ENCODE measurements around the gene MGMT. TPM values are rescaled to one million over a fixed set of nuclear protein-coding genes. Genes with fewer than 3 reads are reported as not detected.

Gene MGMT
- polyA plus RNA-seq, 3 donors, result 9.5 to 23.5 (median 17.5) TPM

DNA sequence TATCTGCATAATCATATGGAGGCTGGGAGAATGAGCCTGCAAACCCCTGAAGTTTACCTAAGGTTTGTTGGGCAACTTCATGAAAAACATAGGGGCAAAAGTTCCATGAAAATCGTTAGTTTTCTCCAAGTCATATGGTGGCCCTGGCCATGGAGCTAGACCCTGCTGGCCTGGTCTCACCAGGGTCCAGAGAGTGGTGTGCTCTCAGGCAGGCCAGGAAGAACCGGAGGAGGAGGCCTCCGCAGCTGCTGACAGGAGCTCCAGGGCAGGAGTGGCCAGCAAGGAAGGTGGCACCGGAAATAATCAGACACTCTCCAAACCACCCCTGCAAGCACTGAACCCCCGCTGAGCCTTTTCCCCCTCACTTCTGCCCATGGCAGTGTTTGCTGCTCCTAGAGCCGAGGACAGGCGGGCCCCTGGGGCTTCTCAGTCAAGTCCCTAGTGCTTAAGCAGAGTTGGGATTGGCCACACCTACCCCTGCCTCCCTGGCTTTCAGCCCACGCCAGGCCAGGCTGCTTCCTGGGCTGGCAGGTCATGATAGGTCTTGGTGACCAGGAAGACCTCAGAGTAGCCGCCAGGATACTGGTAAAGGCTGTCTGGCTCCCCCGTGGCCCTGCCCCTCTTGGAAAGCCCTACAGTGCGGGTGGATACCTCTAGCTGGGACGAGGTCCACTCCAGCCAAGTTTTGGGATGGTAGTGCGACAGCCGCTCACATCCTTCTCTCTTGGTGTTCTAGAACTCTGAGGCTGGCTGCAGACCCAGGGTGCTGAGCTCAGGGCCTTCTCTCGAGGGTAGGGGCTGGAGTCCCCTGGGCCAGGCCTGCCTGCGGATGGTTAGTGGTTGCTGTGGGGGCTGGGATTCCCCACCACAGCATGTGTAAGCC, 242.8 kb downstream of the MGMT start:
- H3K27me3 Mint-ChIP-seq (ENCODE audit: low read depth in 3 of 3), result peaks cover 0 to 2% (median 0%) of the 10 kb centered on the region in 3 donors
- no peak overlapping the region for H3K4me3 ChIP-seq (replicated peaks in 1 of 3; ENCODE audit: low read depth in 2 of 3, low read length in 3 of 3)

DNA sequence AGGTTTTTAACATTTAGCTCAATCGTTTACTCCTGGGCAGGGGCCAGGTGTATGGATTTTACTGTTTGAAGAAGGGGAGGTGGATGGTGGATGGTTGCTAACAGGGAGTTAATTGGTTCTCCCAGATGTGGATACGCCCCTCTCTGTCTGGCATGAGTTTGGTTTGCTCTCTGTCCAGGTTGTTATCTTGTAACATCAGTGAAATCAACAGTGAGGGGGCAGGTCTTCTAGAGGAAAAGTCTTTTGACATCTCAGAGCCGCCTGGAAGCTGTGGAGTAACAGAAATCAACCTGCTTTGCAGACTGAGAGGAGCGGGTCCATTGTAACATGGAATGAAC, 243.4 kb downstream of the MGMT start:
- Mint-ChIP-seq H3K27me3 (ENCODE audit: low read depth in 3 of 3) (peaks cover 0 to 2% (median 0%) of the 10 kb centered on the region in 3 donors), H3K27ac (no peak overlapping the region), H3K4me3 (no peak overlapping the region), H3K36me3 (peaks cover 4 to 9% of the 10 kb centered on the region in 2 donors), H3K9me3 (peaks cover 0 to 1% (median 0%) of the 10 kb centered on the region in 7 donors), H3K4me1 (peaks cover 7% of the 10 kb centered on the region)
- Histone ChIP-seq H3K9ac (ENCODE audit: insufficient read depth, low read length, poor library complexity, severe bottlenecking) (no peak overlapping the region), H4K20me1 (ENCODE audit: insufficient read depth, low read length) (no peaks in the 10 kb centered on the region), H3K4me3 (replicated peaks in 1 of 3; ENCODE audit: low read depth in 2 of 3, low read length in 3 of 3) (no peak overlapping the region), H3K79me2 (ENCODE audit: insufficient read depth, low read length) (no peaks in the 10 kb centered on the region), H3K4me2 (replicated peaks; ENCODE audit: extremely low read depth, low read length, poor library complexity, severe bottlenecking) (no peak overlapping the region), H3K27me3 (ENCODE audit: control insufficient read depth in 2 of 2, insufficient read depth in 2 of 2, low read length in 2 of 2) (no peaks in the 10 kb centered on the region), H3K4me1 (ENCODE audit: control insufficient read depth in 1 of 2, insufficient read depth in 2 of 2, low read length in 2 of 2) (peaks cover 7 to 9% of the 10 kb centered on the region in 2 donors), H2AFZ (ENCODE audit: insufficient read depth, low read depth, low read length, poor library complexity, severe bottlenecking) (no peak overlapping the region), H3K27ac (ENCODE audit: low read depth in 1 of 2, low read length in 2 of 2) (no peak overlapping the region), H3K36me3 (replicated peaks in 1 of 2; ENCODE audit: control insufficient read depth in 1 of 2, insufficient read depth in 2 of 2, low read length in 2 of 2) (peaks cover 0 to 3% of the 10 kb centered on the region in 2 donors), H3K9me3 (replicated peaks in 1 of 2; ENCODE audit: control insufficient read depth in 1 of 2, insufficient read depth in 1 of 2, low read length in 2 of 2) (no peaks in the 10 kb centered on the region)
- DNase-seq, result no peak
- intact Hi-C loops (cut with micrococcal nuclease), result no loop called here
- 94% methylated on average over 2 of the region's 4 CpGs for WGBS (ENCODE audit: insufficient coverage)
- TF ChIP-seq, protein P1, sequence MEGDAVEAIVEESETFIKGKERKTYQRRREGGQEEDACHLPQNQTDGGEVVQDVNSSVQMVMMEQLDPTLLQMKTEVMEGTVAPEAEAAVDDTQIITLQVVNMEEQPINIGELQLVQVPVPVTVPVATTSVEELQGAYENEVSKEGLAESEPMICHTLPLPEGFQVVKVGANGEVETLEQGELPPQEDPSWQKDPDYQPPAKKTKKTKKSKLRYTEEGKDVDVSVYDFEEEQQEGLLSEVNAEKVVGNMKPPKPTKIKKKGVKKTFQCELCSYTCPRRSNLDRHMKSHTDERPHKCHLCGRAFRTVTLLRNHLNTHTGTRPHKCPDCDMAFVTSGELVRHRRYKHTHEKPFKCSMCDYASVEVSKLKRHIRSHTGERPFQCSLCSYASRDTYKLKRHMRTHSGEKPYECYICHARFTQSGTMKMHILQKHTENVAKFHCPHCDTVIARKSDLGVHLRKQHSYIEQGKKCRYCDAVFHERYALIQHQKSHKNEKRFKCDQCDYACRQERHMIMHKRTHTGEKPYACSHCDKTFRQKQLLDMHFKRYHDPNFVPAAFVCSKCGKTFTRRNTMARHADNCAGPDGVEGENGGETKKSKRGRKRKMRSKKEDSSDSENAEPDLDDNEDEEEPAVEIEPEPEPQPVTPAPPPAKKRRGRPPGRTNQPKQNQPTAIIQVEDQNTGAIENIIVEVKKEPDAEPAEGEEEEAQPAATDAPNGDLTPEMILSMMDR (IDR thresholded peaks at IDR 0.05), result no peak

More for the DNA sequence above, 242.8 kb downstream of the MGMT start:
- Mint-ChIP-seq H3K4me1 (peaks cover 3% of the 10 kb centered on the region), H3K9me3 (peaks cover 0 to 1% (median 0%) of the 10 kb centered on the region in 7 donors), H3K36me3 (peaks cover 4 to 9% of the 10 kb centered on the region in 2 donors), H3K27ac (no peak overlapping the region), H3K4me3 (no peak overlapping the region)
- Histone ChIP-seq H3K27ac (ENCODE audit: low read depth in 1 of 2, low read length in 2 of 2) (no peak overlapping the region), H3K4me1 (ENCODE audit: control insufficient read depth in 1 of 2, insufficient read depth in 2 of 2, low read length in 2 of 2) (peaks cover under 1 to 3% of the 10 kb centered on the region in 2 donors), H3K79me2 (ENCODE audit: insufficient read depth, low read length) (no peaks in the 10 kb centered on the region), H4K20me1 (ENCODE audit: insufficient read depth, low read length) (no peaks in the 10 kb centered on the region), H3K36me3 (replicated peaks in 1 of 2; ENCODE audit: control insufficient read depth in 1 of 2, insufficient read depth in 2 of 2, low read length in 2 of 2) (peaks cover 0 to 3% of the 10 kb centered on the region in 2 donors), H3K4me2 (replicated peaks; ENCODE audit: extremely low read depth, low read length, poor library complexity, severe bottlenecking) (no peak overlapping the region), H3K9me3 (replicated peaks in 1 of 2; ENCODE audit: control insufficient read depth in 1 of 2, insufficient read depth in 1 of 2, low read length in 2 of 2) (no peaks in the 10 kb centered on the region), H3K27me3 (ENCODE audit: control insufficient read depth in 2 of 2, insufficient read depth in 2 of 2, low read length in 2 of 2) (no peaks in the 10 kb centered on the region), H2AFZ (ENCODE audit: insufficient read depth, low read depth, low read length, poor library complexity, severe bottlenecking) (no peak overlapping the region), H3K9ac (ENCODE audit: insufficient read depth, low read length, poor library complexity, severe bottlenecking) (no peak overlapping the region)
- WGBS (ENCODE audit: insufficient coverage), result 97% methylated on average over 15 of the region's 16 CpGs
- intact Hi-C loops (cut with micrococcal nuclease), result no loop called here
- TF ChIP-seq, protein P1 (IDR thresholded peaks at IDR 0.05), result no peak
- no peak for DNase-seq

All from CD14-positive monocyte (primary cell).